GM12801 (cell line): Measurements from ENCODE around the gene KDM2A.

Experiments used
- CTCF ChIP-seq: IDR thresholded peaks from one replicate; pipeline ENCODE4 v1.5.1; 2011; ENCODE audit warnings: control low read depth; ENCODE audit not compliant: insufficient read length; ENCODE audit errors: extremely low read depth

The KDM2A gene

GRCh38 chr11:67204822-67205221 is 85.8 kb downstream of the KDM2A start:
- no peak for TF ChIP-seq CTCF

- no peak for TF ChIP-seq CTCF
Observed at GRCh38 chr11:67211656-67212436, 92.8 kb downstream of the KDM2A start.

- no peak for TF ChIP-seq CTCF
Observed at GRCh38 chr11:67213178-67213621, 94.1 kb downstream of the KDM2A start.

- no peak for TF ChIP-seq CTCF
Observed at GRCh38 chr11:67227726-67228125, 108.7 kb downstream of the KDM2A start.

- TF ChIP-seq CTCF: no peak
Observed at GRCh38 chr11:67230406-67230805, 111.3 kb downstream of the KDM2A start.

- no peak for TF ChIP-seq CTCF
Observed at GRCh38 chr11:67230886-67231285, 111.8 kb downstream of the KDM2A start.

GRCh38 chr11:67233584-67234190 is 114.6 kb downstream of the KDM2A start:
- TF ChIP-seq CTCF: no peak
